Adrenal gland (tissue), 5 donors: ENCODE measurements around the gene KCNJ18.

ENCODE experiments used
- CTCF ChIP-seq, 6 experiments: fragments of 450-650 bp in 4 of 6; fragments of 200-600 bp in 2 of 6; sonication (generic) in 1 of 6; IDR thresholded peaks; 1 replicate in 5 of 6; 2 replicates in 1 of 6; pipeline versions ENCODE4 v1.5.1 to v1.8.0; 2016 to 2021; ENCODE audit warnings: antibody characterized with exemption in 6 of 6, mild to moderate bottlenecking in 2 of 6, moderate library complexity in 1 of 6
- POLR2A ChIP-seq, 2 donors: fragments of 450-650 bp; IDR thresholded peaks; one replicate each; pipeline ENCODE4 v1.6.1; 2017; ENCODE audit warnings: antibody characterized with exemption in 2 of 2, mild to moderate bottlenecking in 2 of 2, moderate library complexity in 1 of 2
- donor health status: DM: no; HTN: no; CAD: no.

- no peak for TF ChIP-seq CTCF (IDR thresholded peaks at IDR 0.05)
- no peak for TF ChIP-seq POLR2A (IDR thresholded peaks at IDR 0.05)
Observed at GRCh38 chr17:21689604-21690003, 2.7 kb upstream of the KCNJ18 start.
